Activated naive CD4-positive, alpha-beta T cell treated with anti-CD3 and anti-CD28 coated beads, Interleukin-2, amount 50 U/mL, for 16 hours (primary cell): Measurements from ENCODE around the gene TGFA.

ENCODE experiments used
- DNase-seq: peaks from one replicate; pipeline ENCODE4 v3.0.0-alpha.2; 2020

Gene TGFA

GRCh38 chr2:70523996-70524965 lies 29.3 kb downstream of the TGFA start:
- no peak for DNase-seq

- DNase-seq = no peak
Observed at GRCh38 chr2:70523672-70523995, 30.0 kb downstream of the TGFA start.

GRCh38 chr2:70522627-70523026 lies 31.0 kb downstream of the TGFA start:
- no peak for DNase-seq

GRCh38 chr2:70520825-70521224 lies 32.8 kb downstream of the TGFA start:
- DNase-seq = no peak

- DNase-seq = no peak
Observed at GRCh38 chr2:70519453-70519852, 34.2 kb downstream of the TGFA start.

- DNase-seq = no peak
Observed at GRCh38 chr2:70518557-70518956, 35.1 kb downstream of the TGFA start.

GRCh38 chr2:70517804-70518203 lies 35.8 kb downstream of the TGFA start:
- DNase-seq = no peak

- DNase-seq = no peak
Observed at GRCh38 chr2:70516596-70516995, 37.0 kb downstream of the TGFA start.

GRCh38 chr2:70515938-70516337 lies 37.7 kb downstream of the TGFA start:
- no peak for DNase-seq

GRCh38 chr2:70514612-70515055 lies 39.0 kb downstream of the TGFA start:
- no peak for DNase-seq

GRCh38 chr2:70513738-70514137 lies 39.9 kb downstream of the TGFA start:
- DNase-seq = no peak

- no peak for DNase-seq
Observed at GRCh38 chr2:70511971-70512729, 41.5 kb downstream of the TGFA start.

- DNase-seq = no peak
Observed at GRCh38 chr2:70510313-70510712, 43.3 kb downstream of the TGFA start.

GRCh38 chr2:70509565-70509964 lies 44.1 kb downstream of the TGFA start:
- DNase-seq = no peak

- no peak for DNase-seq
Observed at GRCh38 chr2:70508711-70509462, 44.7 kb downstream of the TGFA start.

- DNase-seq = no peak
Observed at GRCh38 chr2:70505613-70506391, 47.8 kb downstream of the TGFA start.

- no peak for DNase-seq
Observed at GRCh38 chr2:70504750-70505149, 48.9 kb downstream of the TGFA start.

- DNase-seq = no peak
Observed at GRCh38 chr2:70503896-70504295, 49.7 kb downstream of the TGFA start.

GRCh38 chr2:70501728-70502127 lies 51.9 kb downstream of the TGFA start:
- DNase-seq = no peak

- no peak for DNase-seq
Observed at GRCh38 chr2:70501215-70501614, 52.4 kb downstream of the TGFA start.

- DNase-seq = no peak
Observed at GRCh38 chr2:70499253-70499652, 54.4 kb downstream of the TGFA start.

GRCh38 chr2:70498528-70498927 lies 55.1 kb downstream of the TGFA start:
- DNase-seq = no peak

- DNase-seq = no peak
Observed at GRCh38 chr2:70498054-70498453, 55.6 kb downstream of the TGFA start.
